OCI-LY3 (cell line): ENCODE results near the gene XAB2.

Source experiments
- H2AFZ ChIP-seq: fragments of 200-600, 300-600 bp; shearing (Covaris generic); 2 replicates; pipeline ENCODE4 v1.6.0; 2014; ENCODE audit warnings: antibody characterized with exemption, low read depth, low read length
- H3K27ac ChIP-seq: fragments of 200-600, 300-600 bp; sonication (generic); 2 replicates; pipeline ENCODE4 v1.5.1; 2014; ENCODE audit warnings: mild to moderate bottlenecking, low read length, moderate library complexity, mixed read lengths
- H3K27me3 ChIP-seq: fragments of 200-600, 300-600 bp; sonication (generic); 2 replicates; pipeline ENCODE4 v1.6.1; 2014; ENCODE audit warnings: low read depth, low read length, mixed read lengths
- H3K36me3 ChIP-seq: fragments of 200-600, 300-600 bp; sonication (generic); replicated peaks from 2 replicates; pipeline ENCODE3; 2014; ENCODE audit warnings: low read depth, low read length, mixed read lengths
- H3K4me1 ChIP-seq: fragments of 300-600, 200-600 bp; sonication (generic); 2 replicates; pipeline ENCODE4 v1.6.1; 2014; ENCODE audit warnings: low read length, mixed read lengths
- H3K4me2 ChIP-seq: fragments of 200-600, 300-600 bp; sonication (generic); 2 replicates; pipeline ENCODE4 v1.6.1; 2014; ENCODE audit warnings: low read length, mixed read lengths
- H3K4me3 ChIP-seq: fragments of 300-600, 200-600 bp; sonication (generic); 2 replicates; pipeline ENCODE4 v1.5.1; 2014; ENCODE audit warnings: antibody characterized with exemption, mild to moderate bottlenecking, low read length, moderate library complexity
- H3K79me2 ChIP-seq: fragments of 300-600, 200-600 bp; shearing (Covaris generic); 2 replicates; pipeline ENCODE4 v1.6.1; 2014; ENCODE audit warnings: mild to moderate bottlenecking, low read length, mixed read lengths
- H3K9ac ChIP-seq: fragments of 300-600, 200-600 bp; shearing (Covaris generic); 2 replicates; pipeline ENCODE4 v1.6.0; 2014; ENCODE audit warnings: mild to moderate bottlenecking, low read length, moderate library complexity
- H3K9me3 ChIP-seq: fragments of 200-600, 300-600 bp; shearing (Covaris generic); 2 replicates; pipeline ENCODE4 v1.6.1; 2014; ENCODE audit warnings: low read length, mixed read lengths; ENCODE audit not compliant: insufficient read depth
- H4K20me1 ChIP-seq: fragments of 200-600, 300-600 bp; sonication (generic); 2 replicates; pipeline ENCODE4 v1.6.1; 2016; ENCODE audit warnings: low read length, mixed read lengths; ENCODE audit not compliant: insufficient read depth
- EZH2phosphoT487 ChIP-seq: fragments of 200-600 bp; shearing (Covaris generic); IDR thresholded peaks from 2 replicates; pipeline ENCODE4 v1.6.1; 2018; ENCODE audit warnings: antibody characterized with exemption, mixed run types, low read depth
- TF ChIP-seq, protein P1 (sequence below): fragments of 200-600, 300-600 bp; sonication (generic); IDR thresholded peaks from 2 replicates; pipeline ENCODE4 v1.5.1; 2014; ENCODE audit warnings: antibody characterized with exemption, low read length, low read depth

The XAB2 gene

DNA sequence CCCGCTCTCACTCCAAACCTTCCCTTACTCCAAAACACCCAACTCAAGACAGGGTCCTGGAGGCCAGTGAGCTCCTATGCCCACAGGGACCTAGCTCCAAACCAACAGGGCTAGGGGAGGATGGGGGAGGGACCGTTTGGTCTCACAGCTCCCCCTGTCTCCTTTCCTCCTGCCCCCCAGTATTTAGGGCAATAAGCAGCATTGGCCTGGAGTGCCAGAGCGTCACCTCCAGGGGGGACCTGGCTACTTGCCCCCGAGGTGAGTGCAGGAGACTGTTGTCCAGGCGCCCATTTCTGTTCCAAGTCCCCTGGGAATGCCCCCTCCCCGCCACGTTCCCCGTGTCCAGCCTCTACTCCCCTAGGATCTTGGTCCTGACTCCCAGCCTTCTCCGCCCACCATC is 40.3 kb upstream of the XAB2 start:
- no peak overlapping the region for H3K4me2 ChIP-seq
- H3K9me3 ChIP-seq = no peaks in the 10 kb centered on the region
- H3K4me1 ChIP-seq = no peaks in the 10 kb centered on the region
- H3K36me3 ChIP-seq = no peaks in the 10 kb centered on the region
- no peak overlapping the region for H3K4me3 ChIP-seq
- TF ChIP-seq, protein P1, sequence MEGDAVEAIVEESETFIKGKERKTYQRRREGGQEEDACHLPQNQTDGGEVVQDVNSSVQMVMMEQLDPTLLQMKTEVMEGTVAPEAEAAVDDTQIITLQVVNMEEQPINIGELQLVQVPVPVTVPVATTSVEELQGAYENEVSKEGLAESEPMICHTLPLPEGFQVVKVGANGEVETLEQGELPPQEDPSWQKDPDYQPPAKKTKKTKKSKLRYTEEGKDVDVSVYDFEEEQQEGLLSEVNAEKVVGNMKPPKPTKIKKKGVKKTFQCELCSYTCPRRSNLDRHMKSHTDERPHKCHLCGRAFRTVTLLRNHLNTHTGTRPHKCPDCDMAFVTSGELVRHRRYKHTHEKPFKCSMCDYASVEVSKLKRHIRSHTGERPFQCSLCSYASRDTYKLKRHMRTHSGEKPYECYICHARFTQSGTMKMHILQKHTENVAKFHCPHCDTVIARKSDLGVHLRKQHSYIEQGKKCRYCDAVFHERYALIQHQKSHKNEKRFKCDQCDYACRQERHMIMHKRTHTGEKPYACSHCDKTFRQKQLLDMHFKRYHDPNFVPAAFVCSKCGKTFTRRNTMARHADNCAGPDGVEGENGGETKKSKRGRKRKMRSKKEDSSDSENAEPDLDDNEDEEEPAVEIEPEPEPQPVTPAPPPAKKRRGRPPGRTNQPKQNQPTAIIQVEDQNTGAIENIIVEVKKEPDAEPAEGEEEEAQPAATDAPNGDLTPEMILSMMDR = no peak
- TF ChIP-seq EZH2phosphoT487 = no peak
- no peak overlapping the region for H2AFZ ChIP-seq
- H3K27ac ChIP-seq = no peak overlapping the region
- no peak overlapping the region for H3K9ac ChIP-seq
- no peaks in the 10 kb centered on the region for H3K79me2 ChIP-seq
- H3K27me3 ChIP-seq = peaks cover 22% of the 10 kb centered on the region
- H4K20me1 ChIP-seq = no peaks in the 10 kb centered on the region

DNA sequence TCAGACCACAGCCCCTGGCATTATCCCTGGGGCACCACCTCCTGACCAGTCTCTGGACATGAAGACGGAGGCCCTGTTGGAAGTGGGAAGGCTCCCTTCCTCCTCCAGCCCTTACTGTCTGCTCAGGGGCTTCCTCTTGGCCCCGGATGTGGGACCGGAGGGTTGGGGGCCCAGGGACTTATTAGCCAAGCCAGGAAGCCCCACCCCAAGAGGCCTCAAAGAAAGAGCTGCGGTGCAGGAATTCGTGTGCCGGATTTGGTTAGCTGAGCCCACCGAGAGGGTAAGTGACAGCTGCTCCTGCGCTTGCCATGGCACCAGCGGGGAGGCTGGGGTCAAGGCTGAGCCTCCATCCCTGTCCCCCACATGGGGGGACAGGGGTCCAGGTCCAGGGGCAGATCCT is 39.5 kb upstream of the XAB2 start, which contains the start of gene RETN:
TSS of gene RETN (plus strand) at position 208 of the 400 bp plus-strand sequence. CDS start 278 bp downstream, outside the sequence.
- Histone ChIP-seq H3K79me2 (no peaks in the 10 kb centered on the region), H3K4me3 (no peak within 1 kb of the TSS), H3K36me3 (no peaks in the 10 kb centered on the region), H3K4me2 (no peak within 1 kb of the TSS), H2AFZ (no peak within 1 kb of the TSS), H3K27ac (no peak within 1 kb of the TSS), H3K9me3 (no peaks in the 10 kb centered on the region), H3K27me3 (peaks cover 14% of the 10 kb centered on the region), H3K9ac (no peak within 1 kb of the TSS), H3K4me1 (no peaks in the 10 kb centered on the region), H4K20me1 (no peaks in the 10 kb centered on the region)
- TF ChIP-seq, protein P1 = no peak
- TF ChIP-seq EZH2phosphoT487 = no peak

DNA sequence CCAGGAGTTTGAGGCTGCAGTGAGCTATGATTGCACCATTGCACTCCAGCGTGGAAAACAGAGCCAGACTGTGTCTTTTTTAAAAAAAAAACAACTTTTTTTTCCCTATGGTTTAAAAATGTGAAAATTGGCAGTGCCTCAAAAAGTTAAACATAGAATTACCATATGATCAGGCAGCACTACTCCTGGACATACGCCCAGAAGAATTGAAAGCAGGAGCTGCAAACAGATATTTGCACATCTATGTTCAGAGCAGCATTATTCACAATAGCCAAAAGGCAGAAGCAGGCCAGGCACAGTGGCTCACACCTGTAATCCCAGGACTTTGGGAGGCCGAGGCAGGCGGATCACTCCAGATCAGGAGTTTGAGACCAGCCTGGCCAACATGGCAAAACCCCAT is 35.7 kb upstream of the XAB2 start:
- H3K79me2 ChIP-seq = no peaks in the 10 kb centered on the region
- peaks cover 8% of the 10 kb centered on the region; the same call in 1 of the 2 replicates for H3K27me3 ChIP-seq
- no peak overlapping the region for H3K4me3 ChIP-seq

DNA sequence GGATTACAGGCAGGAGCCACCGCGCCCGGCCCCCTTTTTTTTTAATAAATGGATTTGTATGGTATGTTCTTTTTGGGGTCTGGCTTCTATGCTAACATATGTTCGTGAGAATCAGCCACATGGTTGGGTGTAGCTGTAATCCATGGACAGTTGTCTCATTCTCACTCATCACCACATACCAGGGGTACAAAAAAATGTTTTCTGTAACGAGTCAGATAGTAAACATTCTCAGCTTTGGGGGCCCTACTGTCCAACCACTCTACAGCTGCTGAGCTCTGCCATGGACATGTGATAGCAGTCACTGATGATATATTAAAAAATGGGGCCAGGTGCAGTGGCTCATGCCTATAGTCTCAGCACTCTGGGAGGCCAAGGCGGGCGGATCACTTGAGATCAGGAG is 34.4 kb upstream of the XAB2 start:
- Histone ChIP-seq H4K20me1 (no peaks in the 10 kb centered on the region), H3K27me3 (peaks cover under 1% of the 10 kb centered on the region; the same call in 1 of the 2 replicates), H2AFZ (no peak overlapping the region), H3K9ac (no peak overlapping the region), H3K4me3 (no peak overlapping the region), H3K27ac (no peak overlapping the region), H3K79me2 (no peaks in the 10 kb centered on the region), H3K4me1 (no peaks in the 10 kb centered on the region), H3K4me2 (no peak overlapping the region), H3K36me3 (no peaks in the 10 kb centered on the region), H3K9me3 (no peaks in the 10 kb centered on the region)
- no peak for TF ChIP-seq EZH2phosphoT487
- TF ChIP-seq, protein P1 = no peak

More for the DNA sequence above, 35.7 kb upstream of the XAB2 start:
- Histone ChIP-seq H3K27ac (no peak overlapping the region), H2AFZ (no peak overlapping the region), H4K20me1 (no peaks in the 10 kb centered on the region), H3K9me3 (no peaks in the 10 kb centered on the region), H3K9ac (no peak overlapping the region), H3K36me3 (no peaks in the 10 kb centered on the region), H3K4me2 (no peak overlapping the region), H3K4me1 (no peaks in the 10 kb centered on the region)
- TF ChIP-seq, protein P1 = no peak
- TF ChIP-seq EZH2phosphoT487 = no peak
